NB4 (cell line): Measurements from ENCODE around the gene CHDH.

Experiments
- DNase-seq: peaks from one replicate; pipeline ENCODE4 v3.0.0; 2010; ENCODE audit warnings: low read depth
- H3K4me3 ChIP-seq: one replicate; pipeline ENCODE4 v1.5.1; 2011; ENCODE audit warnings: mild to moderate bottlenecking, low read depth, low read length, moderate library complexity
- MYC ChIP-seq: IDR thresholded peaks from 2 replicates; pipeline ENCODE4 v1.6.1; 2011; ENCODE audit warnings: low read depth, low read length
- POLR2A ChIP-seq: IDR thresholded peaks from 2 replicates; pipeline ENCODE4 v1.6.1; 2011; ENCODE audit warnings: mild to moderate bottlenecking; ENCODE audit not compliant: insufficient read length; ENCODE audit errors: extremely low read depth
- TF ChIP-seq, protein P1 (sequence below): IDR thresholded peaks from one replicate; pipeline ENCODE4 v1.5.1; 2012; ENCODE audit warnings: low read depth, low read length
- TF ChIP-seq, protein P2 (sequence below): IDR thresholded peaks from 2 replicates; pipeline ENCODE4 v1.6.1; 2011; ENCODE audit warnings: low read depth, low read length

Gene CHDH

DNA sequence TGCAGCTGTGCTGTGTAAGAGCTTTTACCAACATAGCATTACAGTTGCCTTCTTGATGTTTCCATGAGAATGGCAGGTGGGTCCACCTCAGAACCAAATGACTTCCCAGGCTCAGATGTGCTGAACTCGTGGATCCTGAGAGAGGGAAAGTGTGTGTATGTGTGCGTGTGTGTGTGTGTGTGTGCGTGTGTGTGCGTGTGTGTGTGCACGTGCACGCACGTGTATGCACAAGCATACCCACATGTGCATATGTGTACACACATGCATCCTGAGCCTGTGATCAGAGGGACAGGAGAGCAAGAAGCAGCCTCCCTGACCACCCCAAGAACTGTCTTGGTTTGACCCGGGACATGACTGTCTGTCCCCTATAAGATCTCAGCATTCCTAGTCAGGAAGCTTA is 48.1 kb downstream of the CHDH start:
- DNase-seq = no peak
- TF ChIP-seq, protein P1, sequence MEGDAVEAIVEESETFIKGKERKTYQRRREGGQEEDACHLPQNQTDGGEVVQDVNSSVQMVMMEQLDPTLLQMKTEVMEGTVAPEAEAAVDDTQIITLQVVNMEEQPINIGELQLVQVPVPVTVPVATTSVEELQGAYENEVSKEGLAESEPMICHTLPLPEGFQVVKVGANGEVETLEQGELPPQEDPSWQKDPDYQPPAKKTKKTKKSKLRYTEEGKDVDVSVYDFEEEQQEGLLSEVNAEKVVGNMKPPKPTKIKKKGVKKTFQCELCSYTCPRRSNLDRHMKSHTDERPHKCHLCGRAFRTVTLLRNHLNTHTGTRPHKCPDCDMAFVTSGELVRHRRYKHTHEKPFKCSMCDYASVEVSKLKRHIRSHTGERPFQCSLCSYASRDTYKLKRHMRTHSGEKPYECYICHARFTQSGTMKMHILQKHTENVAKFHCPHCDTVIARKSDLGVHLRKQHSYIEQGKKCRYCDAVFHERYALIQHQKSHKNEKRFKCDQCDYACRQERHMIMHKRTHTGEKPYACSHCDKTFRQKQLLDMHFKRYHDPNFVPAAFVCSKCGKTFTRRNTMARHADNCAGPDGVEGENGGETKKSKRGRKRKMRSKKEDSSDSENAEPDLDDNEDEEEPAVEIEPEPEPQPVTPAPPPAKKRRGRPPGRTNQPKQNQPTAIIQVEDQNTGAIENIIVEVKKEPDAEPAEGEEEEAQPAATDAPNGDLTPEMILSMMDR = no peak
- TF ChIP-seq MYC (no peak), POLR2A (no peak)
- TF ChIP-seq, protein P2, sequence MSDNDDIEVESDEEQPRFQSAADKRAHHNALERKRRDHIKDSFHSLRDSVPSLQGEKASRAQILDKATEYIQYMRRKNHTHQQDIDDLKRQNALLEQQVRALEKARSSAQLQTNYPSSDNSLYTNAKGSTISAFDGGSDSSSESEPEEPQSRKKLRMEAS = no peak
- no peak overlapping the region for H3K4me3 ChIP-seq

DNA sequence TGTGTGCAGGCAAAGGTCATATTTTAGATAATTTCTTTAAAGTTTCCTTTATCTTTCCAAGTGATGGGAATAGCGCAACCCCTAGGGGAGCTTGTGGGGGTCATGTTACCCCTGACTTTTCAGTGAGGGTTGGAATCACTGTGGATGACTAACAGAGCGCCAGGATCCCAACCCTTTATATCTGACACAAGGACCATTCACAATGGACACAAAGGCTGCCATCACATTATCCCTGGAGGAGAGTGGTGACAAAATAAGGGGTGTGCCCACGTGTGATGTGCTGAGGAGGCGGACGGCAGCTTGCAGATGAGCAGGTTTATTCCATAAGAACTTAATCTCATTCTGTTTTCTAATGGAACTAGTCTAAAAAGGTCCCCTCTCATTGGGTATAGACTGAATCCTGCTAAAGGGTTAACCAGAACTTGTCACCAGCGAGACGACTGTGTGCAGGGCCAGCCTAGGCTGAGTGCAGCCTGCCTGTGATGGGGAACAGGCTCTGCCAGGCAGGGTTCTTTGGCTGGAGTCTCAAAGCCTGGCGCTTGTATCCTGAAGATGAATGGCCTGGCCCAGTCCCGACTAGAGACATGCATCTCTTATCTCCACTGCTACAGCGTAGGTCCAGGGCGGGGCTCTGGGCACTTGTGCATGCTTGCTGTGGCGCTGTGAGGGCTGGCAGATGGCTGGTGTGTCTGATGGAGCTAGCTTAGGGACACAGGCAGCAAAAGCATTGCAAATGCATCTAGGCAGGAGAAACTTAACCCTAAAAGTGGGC is 50.2 kb downstream of the CHDH start:
- TF ChIP-seq POLR2A (no peak), MYC (no peak)
- TF ChIP-seq, protein P2 = no peak
- TF ChIP-seq, protein P1 = no peak
- DNase-seq = no peak
- no peak overlapping the region for H3K4me3 ChIP-seq

DNA sequence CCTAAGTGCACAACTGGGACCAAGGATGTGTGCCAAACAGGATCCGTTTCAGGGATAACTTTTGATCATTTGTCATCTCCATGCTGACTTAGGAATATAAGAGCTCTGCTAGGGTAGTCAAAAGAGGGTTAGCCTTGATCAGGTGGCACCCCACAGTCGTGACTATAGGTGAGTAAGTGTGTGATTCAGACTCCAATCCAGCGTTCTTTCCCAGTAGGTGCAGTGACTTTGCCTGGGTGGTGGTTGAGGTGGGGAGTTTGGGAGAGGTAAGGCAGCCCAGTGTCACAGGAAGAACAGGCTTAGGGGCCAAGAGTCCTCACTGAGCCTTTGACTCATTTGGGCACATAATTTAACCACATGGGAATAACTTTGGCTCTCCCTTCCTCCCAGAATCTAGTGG is 51.0 kb downstream of the CHDH start:
- H3K4me3 ChIP-seq = no peak overlapping the region
- TF ChIP-seq, protein P2 = no peak
- TF ChIP-seq MYC = no peak
- TF ChIP-seq, protein P1 = no peak
- no peak for TF ChIP-seq POLR2A
- no peak for DNase-seq

DNA sequence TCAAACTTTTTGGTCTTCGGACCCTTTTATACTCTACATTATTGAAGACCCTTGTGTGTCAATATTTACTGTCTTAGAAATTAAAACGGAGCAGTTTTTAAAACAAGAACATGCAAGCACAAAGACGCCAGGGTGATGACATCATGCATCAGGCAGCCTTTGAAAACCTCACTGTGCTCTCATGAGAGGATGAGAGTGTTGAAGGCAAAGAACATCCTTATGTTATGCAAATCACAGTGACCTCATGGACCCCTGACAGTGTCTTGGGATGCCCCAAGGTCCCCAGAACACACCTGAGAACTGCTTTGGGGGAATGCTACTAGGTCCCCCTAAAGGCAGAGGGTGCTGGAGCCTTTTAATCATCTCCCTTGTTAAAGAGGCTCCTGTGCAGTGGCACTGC is 51.6 kb downstream of the CHDH start:
- TF ChIP-seq, protein P2 = no peak
- TF ChIP-seq MYC = no peak
- TF ChIP-seq, protein P1 = no peak
- TF ChIP-seq POLR2A = no peak
- no peak overlapping the region for H3K4me3 ChIP-seq
- DNase-seq = no peak

DNA sequence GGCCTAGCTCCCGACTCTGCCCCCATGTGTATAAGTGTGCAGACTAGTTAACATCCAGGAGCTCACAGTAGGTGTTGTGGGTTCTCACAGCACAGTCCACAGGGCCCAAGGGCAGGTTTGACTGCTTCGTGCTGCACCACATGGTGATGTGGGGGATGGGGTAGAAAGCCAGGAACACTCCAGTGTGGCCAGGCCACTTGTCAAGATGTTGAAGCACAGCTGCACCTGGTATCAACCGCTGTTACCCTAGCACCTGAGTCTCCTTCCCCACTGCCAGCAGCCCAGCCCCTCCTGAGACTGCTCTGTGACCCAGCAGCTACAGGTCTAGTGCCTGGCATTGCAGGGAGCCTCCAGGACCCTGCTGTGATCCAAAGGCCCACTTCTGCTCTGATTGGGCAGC is 53.4 kb downstream of the CHDH start:
- no peak for DNase-seq
- TF ChIP-seq MYC (no peak), POLR2A (no peak)
- TF ChIP-seq, protein P1 = no peak
- TF ChIP-seq, protein P2 = no peak
- H3K4me3 ChIP-seq = no peak overlapping the region
